Neural cell (in vitro differentiated cells): ENCODE results near the gene PSMG4.

Experiments used
- CTCF ChIP-seq: fragments of 450-650 bp; IDR thresholded peaks from 2 replicates; pipeline ENCODE4 v1.5.1; 2014; ENCODE audit warnings: antibody characterized with exemption, mild to moderate bottlenecking, moderate library complexity; ENCODE audit not compliant: poor library complexity, severe bottlenecking
- EP300 ChIP-seq: fragments of 450-650 bp; conservative IDR thresholded peaks from 2 replicates; pipeline ENCODE4 v1.6.1; 2014; ENCODE audit warnings: antibody characterized with exemption, mild to moderate bottlenecking, moderate library complexity; ENCODE audit not compliant: poor library complexity, severe bottlenecking
- EZH2 ChIP-seq: fragments of 200-600, 300-800 bp; shearing (Covaris generic), sonication (generic); IDR thresholded peaks from 2 replicates; pipeline ENCODE4 v1.6.1; 2014; ENCODE audit warnings: antibody characterized with exemption, low read length, borderline replicate concordance, mild to moderate bottlenecking; ENCODE audit not compliant: insufficient read depth, poor library complexity, severe bottlenecking
- POLR2AphosphoS5 ChIP-seq: IDR thresholded peaks from 2 replicates; pipeline ENCODE4 v1.6.1; 2012
- RAD21 ChIP-seq: fragments of 450-650 bp; conservative IDR thresholded peaks from 2 replicates; pipeline ENCODE4 v1.6.1; 2014; ENCODE audit warnings: antibody characterized with exemption, mild to moderate bottlenecking, moderate library complexity
- REST ChIP-seq: IDR thresholded peaks from 2 replicates; pipeline ENCODE4 v1.6.1; 2012; ENCODE audit warnings: borderline replicate concordance
- SMC3 ChIP-seq: fragments of 450-650 bp; conservative IDR thresholded peaks from 2 replicates; pipeline ENCODE4 v1.6.1; 2014; ENCODE audit warnings: antibody characterized with exemption, mild to moderate bottlenecking, moderate library complexity; ENCODE audit not compliant: poor library complexity
- TAF1 ChIP-seq: IDR thresholded peaks from 2 replicates; pipeline ENCODE4 v1.6.1; 2012; ENCODE audit warnings: low read depth

- TF ChIP-seq POLR2AphosphoS5: no peak
- no peak for TF ChIP-seq CTCF
- TF ChIP-seq EZH2: no peak
- TF ChIP-seq REST: no peak
- TF ChIP-seq RAD21: no peak
- TF ChIP-seq EP300: no peak
- TF ChIP-seq TAF1: no peak
- no peak for TF ChIP-seq SMC3
Observed at GRCh38 chr6:3236005-3236404, 22.7 kb upstream of the PSMG4 start.
